DMS53 (cell line): ENCODE measurements around the gene LGI1.
A peak's percentile ranks its signal among the peaks of the same experiment; 100 is the strongest.

ENCODE experiments used
- DNase-seq: peaks from one replicate; lab custom pipeline; 2025; lab: John Stamatoyannopoulos, UW

LGI1 gene

DNA sequence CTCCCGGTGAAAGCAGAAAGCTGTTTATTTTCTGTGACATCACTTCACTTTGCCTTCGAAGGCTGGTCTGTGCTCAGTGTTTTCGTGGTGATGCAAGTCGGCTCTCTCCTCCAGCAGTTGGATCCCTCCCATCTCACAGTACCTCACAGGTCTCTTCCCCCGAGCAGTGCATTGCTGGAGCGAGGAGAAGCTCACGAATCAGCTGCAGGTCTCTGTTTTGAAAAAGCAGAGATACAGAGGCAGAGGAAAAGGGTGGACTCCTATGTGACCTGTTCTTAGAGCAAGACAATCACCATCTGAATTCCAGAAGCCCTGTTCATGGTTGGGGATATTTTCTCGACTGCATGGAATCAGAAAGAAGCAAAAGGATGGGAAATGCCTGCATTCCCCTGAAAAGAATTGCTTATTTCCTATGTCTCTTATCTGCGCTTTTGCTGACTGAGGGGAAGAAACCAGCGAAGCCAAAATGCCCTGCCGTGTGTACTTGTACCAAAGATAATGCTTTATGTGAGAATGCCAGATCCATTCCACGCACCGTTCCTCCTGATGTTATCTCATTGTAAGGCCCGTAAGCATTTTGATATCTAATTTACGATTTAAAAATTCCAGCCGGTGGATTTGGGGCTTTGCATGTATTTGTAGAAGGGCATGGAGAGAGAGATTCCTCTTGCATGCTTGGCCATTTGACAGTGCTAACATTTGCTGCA lies at the start of gene LGI1:
Gene LGI1, plus strand, starts transcription at position 136 of the 707 bp plus-strand sequence. Its CDS starts 209 bp downstream, at position 345.
- no peak for DNase-seq

DNA sequence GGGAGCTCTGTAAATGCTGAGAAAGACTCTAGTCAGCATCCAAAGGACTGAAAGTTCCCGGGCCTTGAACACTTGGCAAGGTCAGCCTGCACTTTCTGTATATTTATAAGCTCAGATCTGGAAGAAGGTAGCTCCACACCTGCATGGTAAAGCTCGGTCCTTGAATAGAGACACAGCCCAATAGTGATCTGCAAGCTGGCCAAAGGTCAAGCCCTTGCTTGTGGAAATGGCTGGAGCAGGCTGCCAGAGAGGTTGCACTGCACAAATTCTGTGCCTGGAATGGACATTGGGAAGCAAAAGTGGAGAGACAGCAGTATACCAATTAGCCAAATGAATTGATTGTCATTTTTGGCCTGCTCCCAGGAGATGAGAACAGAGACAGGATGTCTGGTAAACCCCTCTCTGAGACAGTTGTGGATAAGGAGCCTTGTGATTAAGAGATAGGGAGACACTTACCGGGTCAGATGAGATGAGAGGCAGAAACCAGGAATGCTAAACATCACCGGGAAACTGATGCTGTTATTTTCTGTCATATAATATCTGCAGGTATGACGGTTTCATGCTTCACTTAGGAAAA lies 47.3 kb upstream of the LGI1 start:
- peak; percentile 38 for DNase-seq

DNA sequence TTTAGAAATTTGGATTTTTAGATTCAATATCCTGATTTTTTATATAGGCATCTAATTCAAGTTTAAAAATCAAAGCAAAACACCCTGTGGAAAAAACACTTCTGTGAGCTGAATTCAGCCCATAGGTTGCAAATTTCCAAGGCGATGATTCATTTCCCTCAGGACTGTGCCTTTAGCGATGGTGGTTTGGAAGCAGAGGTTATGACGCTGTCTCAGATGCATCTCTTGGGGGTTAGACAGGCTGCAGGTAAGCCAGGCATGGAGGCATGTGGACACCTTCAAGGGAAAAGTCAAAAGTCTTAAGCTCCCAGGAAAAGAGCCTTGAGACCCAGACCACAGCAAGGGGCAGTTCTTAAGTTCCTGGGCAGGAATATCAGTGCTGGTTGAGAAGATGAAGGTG lies 45.8 kb upstream of the LGI1 start:
- no peak for DNase-seq

DNA sequence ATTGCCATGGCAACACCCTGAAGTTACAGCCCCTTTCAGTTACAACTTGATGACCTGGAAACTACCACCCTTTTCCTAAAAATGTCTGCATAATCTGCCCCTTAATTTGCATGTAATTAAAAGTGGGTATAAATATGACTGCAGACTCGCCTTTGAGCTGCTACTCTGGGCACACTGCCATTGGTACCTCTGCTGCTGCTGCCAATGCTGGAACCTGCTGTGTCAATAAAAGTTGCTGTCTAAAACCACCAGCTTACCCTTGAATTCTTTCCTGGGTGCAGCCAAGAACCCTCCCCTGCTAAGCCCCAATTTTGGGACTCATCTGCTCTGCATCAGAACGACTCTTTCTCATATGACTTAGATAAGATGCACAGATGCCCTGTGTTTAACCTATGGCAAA lies 45.1 kb upstream of the LGI1 start:
- no peak for DNase-seq

DNA sequence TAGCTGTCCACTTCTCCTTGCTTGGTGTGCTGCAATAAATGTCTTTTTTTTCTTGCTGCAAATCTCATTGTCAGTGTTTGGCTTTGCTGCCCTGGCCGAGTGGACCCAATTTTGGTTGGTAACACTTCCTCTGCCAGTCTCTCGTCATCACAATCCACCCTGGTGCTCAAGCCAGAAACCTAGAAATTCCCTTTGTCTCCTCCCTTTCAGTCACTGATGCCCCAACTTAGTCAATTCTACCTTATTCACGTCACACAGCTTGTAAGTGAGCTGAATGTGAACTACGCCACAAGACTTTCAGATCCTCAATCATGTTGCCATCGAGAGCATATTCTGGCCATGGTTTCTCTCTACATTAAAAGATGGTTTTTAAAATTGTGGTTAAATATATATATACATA lies 42.4 kb upstream of the LGI1 start:
- DNase-seq, result no peak

DNA sequence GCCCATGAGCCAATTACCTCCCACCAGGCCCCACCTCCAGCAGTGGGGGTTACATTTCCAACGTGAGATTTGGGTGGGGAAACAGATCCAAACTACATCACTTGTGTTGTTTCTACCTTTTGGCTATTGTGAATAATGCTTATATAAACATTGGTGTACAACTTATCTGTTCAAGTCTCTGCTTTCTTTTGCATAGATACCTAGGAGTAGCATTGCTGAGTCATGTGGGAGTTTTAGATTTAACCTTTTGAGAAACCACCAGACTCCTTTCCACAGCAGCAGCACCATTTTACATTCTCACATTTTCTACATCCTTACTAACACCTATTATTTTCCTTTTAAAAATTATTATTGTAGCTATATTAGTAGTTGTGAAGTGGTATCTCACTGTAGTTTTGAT lies 41.0 kb upstream of the LGI1 start:
- no peak for DNase-seq

DNA sequence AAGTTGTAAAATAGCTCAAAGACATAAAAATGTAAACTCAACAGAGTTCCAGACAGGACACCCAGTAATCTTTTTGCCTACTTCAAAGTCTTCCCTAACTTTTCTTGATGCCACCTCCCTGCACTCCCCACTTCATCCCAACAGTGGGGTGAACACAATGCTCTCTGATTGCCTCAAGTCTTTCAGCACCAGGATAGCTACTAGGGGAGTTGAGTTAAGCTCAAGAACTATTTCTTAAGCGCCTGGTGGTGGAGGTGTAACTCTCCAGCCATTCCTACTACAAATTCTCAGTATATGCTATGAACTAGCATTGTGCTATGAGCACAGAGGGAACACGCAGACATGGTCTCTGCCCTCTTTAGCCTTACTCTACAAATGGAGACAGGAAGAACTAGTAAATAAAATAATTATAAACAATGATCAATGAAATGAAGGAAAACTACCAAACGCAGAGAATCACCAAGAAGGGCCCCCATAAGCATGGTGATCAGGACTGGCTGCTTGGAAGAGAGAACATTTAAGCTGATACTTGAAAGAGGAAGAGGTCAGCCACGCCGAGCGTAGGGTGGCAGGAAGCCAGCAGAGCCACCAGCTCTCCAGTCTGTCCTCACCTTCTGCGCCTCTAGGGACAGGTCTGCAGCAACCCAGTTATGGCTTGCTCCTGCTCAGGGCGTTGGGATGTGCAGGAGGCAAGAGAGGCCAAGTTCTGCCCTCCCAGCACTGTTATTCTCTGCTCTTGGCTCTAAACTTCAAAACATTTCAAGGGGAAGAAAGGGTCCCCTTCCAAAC lies 38.6 kb upstream of the LGI1 start:
- no peak for DNase-seq

DNA sequence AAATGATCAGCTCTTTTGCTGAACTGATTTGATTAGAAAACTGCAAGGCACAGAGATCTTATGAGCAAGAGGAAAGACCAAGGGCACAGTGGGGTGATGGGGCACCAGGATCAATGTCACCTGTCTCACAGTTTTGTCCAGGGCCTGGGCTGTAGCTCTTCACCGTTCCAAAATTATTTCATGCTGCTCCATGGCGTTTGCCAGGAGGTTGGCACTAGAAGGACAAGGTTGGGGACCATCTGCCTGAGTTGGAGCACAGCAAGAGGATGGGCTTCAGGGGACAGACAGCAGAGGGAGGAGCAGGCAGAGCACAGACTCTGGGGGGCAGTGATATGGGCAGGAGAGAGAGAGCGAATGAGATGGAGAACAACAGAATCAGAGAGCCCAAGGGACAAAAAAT lies 37.8 kb upstream of the LGI1 start:
- DNase-seq, result no peak

DNA sequence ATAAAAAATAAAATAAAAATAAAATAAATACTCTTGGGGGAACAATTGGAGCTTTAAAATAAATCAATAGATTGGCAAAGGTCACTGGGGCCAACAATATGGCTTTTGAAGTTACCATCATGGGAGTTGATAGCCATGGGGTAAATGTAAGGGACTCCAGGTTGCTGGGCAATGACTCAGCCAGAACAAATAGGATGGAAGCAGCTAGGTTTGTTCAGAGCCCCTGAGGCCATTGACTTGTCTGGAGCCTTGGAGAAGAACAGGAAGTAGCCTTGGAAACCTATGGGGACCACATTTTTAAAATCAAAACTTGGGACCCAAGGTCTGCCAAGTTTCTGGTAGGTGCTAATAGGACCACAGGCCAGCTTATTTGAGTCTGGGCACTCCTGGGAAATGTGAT lies 35.2 kb upstream of the LGI1 start:
- DNase-seq, result peak; percentile 54

DNA sequence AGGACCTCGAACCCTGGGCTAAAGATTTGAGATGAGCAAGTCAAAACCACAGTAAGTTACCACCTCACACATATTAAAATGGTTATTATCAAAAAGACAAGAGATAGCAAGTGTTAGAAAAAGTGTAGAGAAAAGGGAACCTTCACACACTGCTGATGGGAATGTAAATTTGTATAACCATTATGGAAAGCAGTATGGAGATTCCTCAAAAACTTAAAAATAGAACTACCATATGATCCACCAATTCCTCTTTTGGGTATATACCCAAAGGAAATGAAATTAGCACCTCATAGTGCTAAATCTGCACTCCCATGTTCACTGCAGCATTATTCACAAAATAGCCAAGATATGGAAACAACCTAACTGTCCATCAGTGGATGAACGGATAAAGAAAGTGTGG lies 34.6 kb upstream of the LGI1 start:
- no peak for DNase-seq

DNA sequence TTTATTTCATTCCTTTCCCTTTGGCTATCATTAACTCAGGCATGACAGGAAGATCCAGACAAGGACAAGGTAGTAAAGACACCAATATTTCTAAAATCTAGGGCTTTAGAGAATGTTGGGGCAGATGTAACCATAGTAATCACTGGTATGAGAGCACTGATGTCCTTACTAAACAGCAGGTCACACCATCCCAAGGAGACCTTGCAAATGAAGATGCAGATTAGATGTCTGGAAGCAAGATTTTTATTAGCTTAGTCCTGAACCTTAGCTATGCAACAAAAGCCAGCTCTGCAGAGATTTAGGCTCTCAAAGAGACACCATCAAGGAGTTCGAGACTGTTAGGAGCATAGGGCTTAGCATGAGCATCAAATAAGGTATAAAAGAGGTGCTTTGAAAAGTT lies 31.7 kb upstream of the LGI1 start:
- no peak for DNase-seq

DNA sequence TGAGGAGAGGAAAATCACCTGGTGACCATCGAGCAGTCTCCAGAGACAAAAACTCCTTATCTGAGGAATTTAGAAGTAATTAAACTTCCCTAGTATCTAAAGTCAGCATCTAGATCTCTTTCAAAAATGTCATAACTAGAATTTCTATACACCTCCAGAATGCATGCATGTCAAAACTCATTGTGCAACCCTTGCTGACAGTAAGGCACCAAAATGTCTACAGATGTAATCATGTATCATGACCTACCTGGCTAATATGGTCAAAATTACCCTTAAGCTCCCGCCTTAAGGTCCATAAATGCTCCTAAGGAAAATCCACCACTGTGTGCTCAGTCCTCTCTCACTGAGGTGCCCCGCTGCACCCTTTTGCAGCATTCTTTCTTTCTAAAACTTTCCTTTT lies 16.4 kb upstream of the LGI1 start:
- DNase-seq, result no peak

DNA sequence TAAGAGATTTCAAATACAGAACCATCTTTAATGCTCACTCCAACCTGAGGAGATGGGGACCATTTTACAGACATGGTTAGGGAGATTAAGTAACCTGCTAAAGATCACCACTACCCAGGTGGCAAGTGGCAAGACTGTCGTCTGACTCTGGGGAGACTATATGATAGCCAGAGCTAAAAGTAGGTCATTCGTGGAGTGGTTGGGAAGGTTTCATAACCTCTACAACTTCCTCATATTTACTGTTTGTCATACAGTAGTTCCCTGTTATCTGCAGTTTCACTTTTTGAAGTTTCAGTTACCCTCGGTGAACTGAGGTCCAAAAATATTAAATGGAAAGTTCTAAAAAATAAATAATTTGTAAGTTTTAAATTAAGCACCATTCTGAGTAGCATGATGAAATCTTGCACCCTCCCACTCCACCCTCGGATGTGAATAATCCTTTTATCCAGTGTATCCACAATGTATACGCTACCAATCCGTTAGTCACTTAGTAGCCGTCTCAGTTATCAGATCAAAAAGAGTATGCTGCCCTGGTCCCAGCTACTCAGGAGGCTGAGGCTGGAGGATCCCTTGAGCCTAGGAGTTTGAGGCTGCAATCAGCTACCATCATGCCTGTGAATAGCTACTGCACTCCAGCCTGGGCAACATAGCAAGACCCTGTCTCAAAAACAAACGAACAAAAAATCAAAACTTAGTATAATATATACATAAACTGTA lies 14.9 kb upstream of the LGI1 start:
- no peak for DNase-seq

DNA sequence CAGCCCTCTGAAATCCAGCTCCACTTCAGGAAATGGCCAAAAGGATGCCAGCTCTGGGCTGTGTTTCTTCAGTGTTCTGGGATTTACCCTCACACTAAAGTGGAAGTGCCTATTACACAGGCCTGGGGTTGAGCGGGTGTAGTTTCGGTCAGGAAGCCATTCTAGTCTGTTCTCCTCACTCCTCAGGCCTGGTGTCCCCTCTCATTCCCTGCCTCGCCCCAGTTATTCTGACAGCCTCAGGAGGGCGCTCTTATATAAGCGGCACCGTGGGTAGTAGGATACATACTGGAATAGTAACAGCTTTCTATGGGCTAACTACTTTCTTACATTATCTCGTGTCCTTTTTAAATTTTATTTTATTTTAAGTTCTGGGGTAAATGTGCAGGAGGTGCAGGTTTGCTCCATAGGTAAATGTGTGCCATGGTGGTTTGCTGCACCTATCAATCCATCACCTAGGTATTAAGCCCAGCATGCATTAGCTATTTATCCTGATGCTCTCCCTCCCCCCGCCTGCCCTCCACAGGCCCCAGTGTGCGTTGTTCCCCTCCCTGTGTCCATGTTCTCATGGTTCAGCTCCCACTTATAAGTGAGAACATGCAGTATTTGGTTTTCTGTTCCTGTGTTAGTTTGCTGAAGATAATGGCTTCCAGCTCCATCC lies 12.2 kb upstream of the LGI1 start:
- peak; percentile 66 for DNase-seq

DNA sequence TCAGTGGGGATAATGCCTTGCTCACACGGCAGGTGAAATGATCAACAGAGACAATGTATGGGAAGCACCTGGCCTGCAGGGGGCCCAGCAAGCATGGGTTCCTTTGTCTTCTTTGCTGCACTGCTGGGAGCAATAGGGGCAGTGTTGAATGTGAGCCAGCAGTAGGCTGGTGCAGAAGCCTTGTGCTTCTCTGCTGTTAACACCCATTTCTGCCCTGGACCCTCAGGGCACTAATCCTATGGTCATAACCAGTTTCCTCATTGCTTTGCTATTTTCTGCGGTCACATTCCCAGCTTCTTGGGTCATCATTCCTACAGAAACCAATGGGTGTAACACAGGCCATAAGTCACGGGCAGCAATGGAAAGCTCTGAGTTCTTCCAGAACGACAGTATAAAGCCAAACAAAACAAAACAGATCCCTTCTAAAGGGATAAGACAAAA lies 10.9 kb upstream of the LGI1 start:
- DNase-seq, result peak; percentile 75

DNA sequence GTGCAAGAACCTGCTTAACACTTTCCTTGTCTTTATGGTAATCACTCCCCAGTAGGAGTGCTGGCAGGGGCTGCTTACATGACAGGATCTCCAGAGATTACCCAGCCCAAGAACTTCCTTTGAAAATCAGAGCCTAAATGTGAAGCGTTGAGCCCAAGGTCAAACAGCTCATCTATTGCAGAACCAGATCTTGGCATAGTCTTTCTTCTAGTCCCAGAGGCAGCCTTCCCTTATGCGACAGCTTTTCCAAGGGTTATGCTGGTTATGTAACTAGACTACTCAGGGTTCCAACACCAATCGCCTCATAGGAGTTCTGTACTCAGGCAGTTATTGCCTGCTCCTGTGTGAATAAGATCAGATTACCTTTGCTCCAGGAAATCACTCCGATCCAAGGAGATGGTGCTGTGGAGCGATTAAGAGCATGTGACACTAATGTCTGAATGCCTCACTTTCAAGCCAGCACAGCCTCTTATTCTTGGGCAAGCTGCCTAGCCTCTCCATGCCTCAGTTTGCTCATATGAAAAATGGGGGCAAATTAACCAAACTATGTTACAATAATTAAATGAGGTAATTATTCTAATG lies 8.4 kb upstream of the LGI1 start:
- DNase-seq, result peak; percentile 46

DNA sequence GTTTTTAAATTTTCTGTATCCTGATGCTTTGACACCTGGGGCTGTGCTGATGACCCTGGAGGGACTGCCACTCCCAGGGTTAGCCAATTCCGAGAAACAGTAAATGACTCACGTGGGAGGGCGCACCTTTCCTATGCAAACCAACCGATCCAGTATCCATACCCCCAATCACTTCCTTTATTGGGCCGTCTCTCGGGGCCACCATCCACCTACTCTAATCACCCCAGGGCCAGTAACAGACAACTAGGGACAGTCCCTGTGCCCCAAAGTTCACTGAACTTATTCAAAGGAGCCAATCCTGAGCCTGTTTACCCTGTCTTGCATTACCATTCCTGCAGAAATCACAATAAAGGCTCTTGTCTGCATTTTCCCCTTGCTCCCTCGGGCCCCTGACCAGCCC lies 6.6 kb upstream of the LGI1 start:
- no peak for DNase-seq

DNA sequence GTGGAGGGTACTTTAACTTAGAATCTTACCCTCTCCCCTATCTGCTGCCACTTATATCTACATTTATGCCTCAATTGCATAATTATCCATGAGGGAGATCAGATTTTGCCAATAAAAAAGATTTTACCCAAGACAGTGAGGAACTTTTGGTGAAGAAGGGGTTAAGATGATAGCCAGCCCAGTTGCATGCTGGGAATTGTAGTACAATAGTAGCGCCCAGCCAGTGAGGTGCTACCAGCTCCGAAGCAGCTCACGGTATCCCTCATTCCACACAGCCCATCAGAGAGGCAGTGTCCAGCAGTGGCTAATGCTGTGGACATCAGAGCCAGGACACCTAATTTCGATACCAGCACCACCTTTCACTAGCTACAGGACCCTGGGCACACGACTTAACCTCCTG lies 5.9 kb upstream of the LGI1 start:
- DNase-seq, result peak; percentile 30

DNA sequence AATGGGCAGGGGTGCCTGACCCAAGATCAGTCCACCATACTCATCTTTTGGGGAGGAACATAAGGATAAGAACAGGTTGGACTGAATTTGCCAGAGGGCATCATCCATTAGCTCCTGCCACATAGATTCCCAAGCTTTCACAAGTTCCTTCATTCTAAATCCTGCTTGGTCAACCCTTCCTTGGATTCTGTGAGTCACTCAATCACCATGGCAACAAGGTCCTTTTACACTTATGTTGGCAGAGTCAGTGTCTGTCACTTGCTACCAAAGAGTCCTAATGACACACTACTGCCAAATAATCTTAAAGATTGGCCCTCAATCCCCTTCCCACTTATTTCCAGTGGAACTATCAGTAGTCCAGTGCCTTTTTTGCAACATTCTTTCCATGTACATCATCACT lies 5.0 kb upstream of the LGI1 start:
- peak; percentile 74 for DNase-seq

DNA sequence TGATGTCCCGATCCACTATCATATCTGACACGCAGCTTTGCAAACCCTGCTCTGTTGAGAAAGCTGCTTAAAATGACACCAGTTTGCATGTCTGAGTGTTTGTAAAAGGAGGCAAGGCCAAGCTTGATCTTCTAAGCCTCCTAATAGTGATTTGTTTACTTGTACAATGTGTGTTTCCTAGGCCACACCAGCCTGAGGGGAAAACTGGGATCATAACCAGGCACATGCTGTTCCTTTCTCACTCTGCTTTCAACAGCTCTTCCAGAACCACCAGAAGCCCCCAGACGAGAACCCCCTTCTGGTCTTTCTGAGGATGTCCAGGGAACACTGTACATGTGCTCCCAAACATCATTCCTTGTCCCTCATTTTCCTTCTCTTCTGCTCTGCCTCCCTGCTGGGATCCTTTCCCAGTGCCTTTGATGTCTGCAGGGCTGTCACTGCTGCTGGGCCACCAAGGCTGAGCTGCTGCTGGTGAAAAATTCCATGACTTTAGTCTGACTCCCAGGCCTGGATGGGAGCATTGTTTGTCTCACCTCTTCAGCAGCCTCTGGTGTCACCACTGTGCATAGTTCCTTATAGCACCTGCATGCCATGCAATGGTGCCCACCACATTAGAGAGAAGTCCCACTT lies 4.0 kb upstream of the LGI1 start:
- DNase-seq, result peak; percentile 34

DNA sequence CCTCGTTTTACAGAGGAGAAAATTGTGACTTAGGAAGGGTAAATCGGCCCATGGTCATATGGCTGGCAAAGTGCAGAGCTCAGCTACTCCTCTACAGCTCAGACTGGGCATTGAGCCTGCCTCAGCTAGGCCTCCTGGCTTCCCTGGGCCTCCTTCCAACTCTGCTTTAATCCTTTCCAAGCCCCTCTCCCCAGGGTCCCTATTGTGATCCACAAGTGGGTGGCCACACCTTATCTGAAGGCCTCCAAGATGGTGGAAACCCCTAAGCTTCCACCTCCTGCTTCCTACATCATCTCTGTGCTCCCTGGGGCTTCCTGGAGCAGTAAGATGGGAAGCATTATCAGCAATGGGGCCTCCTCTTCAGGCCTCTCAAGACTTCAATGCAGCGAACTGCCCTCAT lies 3.0 kb upstream of the LGI1 start:
- no peak for DNase-seq
